ENCODE data around the gene KIRREL3. TPM values are rescaled to one million over a fixed set of nuclear protein-coding genes. Genes with fewer than 3 reads are reported as not detected.

KIRREL3 gene
- total and polyA plus RNA-seq, 2 of the 8 experiments (the other 6 are each of a cell fraction or from before 2014, with no cell fraction given): 0.29 to 0.32 TPM

DNA sequence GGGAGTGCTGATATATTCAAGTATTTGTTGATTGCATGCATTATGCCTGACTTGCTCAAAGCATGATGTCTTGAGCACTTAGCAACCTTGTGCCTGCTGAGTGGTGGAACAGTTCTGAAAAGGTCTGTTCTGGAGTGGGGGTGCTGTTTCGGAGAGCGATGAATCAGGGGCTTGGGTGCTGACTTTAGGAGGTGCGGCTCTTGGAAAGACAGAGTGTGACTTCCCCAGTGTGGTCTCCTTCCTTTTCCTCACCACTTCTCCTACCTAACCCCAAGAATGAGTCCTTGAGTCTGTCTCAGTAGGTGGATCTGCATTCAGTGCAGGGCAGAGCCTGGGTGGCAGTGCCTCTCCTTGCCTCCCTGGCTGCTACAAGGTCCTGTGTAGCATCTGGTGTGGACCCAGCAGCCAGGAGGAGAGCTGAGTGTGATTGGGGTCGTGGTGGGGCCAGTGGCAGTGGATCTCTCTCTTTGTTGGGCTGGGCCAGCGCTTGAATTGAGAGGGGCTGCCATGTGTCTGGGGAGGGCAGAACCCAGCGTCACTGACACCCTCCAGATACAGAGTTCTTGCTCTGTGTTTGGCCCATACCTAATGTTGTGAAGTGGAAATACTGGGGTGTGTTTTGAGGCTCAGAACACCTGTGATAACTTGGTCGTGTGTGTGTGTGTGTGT, 609.1 kb downstream of the KIRREL3 start:
- POLR2A ChIA-PET (ENCODE audit: partially characterized antibody): no interaction called here
- H3K23ac ChIP-seq (ENCODE audit: insufficient read length): no peak overlapping the region
- no peak for DNase-seq (ENCODE audit: low read depth in 1 of 2, low spot score in 2 of 2)

More for the DNA sequence above, 609.1 kb downstream of the KIRREL3 start:
- Histone ChIP-seq H3K18ac (ENCODE audit: extremely low read depth, low read length) (no peak overlapping the region), H2AFZ (ENCODE audit: low read length) (no peak overlapping the region), H4K5ac (ENCODE audit: insufficient read length, low read depth, low read length) (no peak overlapping the region), H3K27me3 (replicated peaks in 1 of 4; ENCODE audit: control insufficient read depth in 3 of 4, extremely low read depth in 1 of 4, insufficient read depth in 3 of 4, low read length in 3 of 4) (no peaks in the 10 kb centered on the region), H3K56ac (replicated peaks; ENCODE audit: insufficient read length, low read depth, low read length) (no peak overlapping the region), H3K79me2 (ENCODE audit: control insufficient read depth in 1 of 2, insufficient read depth in 2 of 2, low read length in 2 of 2) (peaks cover 0 to 3% of the 10 kb centered on the region in 2 experiments; a peak in 1 of 4 replicates), H3K4me1 (replicated peaks in 1 of 4; ENCODE audit: control insufficient read depth in 3 of 4, insufficient read depth in 4 of 4, low read length in 3 of 4) (peaks cover 0 to 7% (median 1%) of the 10 kb centered on the region in 4 experiments; a peak in 5 of 7 replicates), H2BK20ac (ENCODE audit: low read length) (no peak overlapping the region), H2AK5ac (ENCODE audit: low read depth, low read length) (0 out of 2 replicates have a peak overlapping the region, but pooled peaks have one; percentile 16), H3K14ac (ENCODE audit: insufficient read length) (no peak overlapping the region), H3K4ac (replicated peaks; ENCODE audit: insufficient read length, low read depth, low read length) (no peak overlapping the region), H4K8ac (ENCODE audit: extremely low read depth, insufficient read depth, low read length) (peak overlapping the region; percentile 63; the same call in 1 of the 2 replicates), H2BK15ac (ENCODE audit: low read length) (peak overlapping the region; percentile 88; the same call in 1 of the 2 replicates), H3K27ac (ENCODE audit: low read depth, low read length) (no peak overlapping the region), H2BK120ac (replicated peaks; ENCODE audit: low read depth, low read length) (no peak overlapping the region), H3K23me2 (ENCODE audit: low read depth, low read length) (no peaks in the 10 kb centered on the region), H3K9ac (replicated peaks in 1 of 4; ENCODE audit: extremely low read depth in 1 of 4, low read depth in 3 of 4, low read length in 3 of 4) (no peak overlapping the region), H3K4me2 (ENCODE audit: insufficient read depth in 1 of 2, low read depth in 2 of 2, low read length in 2 of 2) (no peak overlapping the region), H3K79me1 (ENCODE audit: low read depth, low read length) (peaks cover 6% of the 10 kb centered on the region), H4K20me1 (replicated peaks in 1 of 2; ENCODE audit: control insufficient read depth in 1 of 2, insufficient read depth in 2 of 2, low read length in 2 of 2) (peaks cover 2 to 4% of the 10 kb centered on the region in 2 experiments), H3K36me3 (ENCODE audit: control insufficient read depth in 2 of 4, insufficient read depth in 4 of 4, low read length in 3 of 4) (no peaks in the 10 kb centered on the region), H2BK12ac (ENCODE audit: low read depth, low read length) (0 out of 2 replicates have a peak overlapping the region, but pooled peaks have one; percentile 50), H3K4me3 (ENCODE audit: extremely low read depth in 1 of 4, insufficient read depth in 2 of 4, low read depth in 3 of 4, low read length in 4 of 4) (no peak overlapping the region), H2BK5ac (ENCODE audit: low read depth, low read length) (peak overlapping the region; percentile 83; the same call in 1 of the 2 replicates), H3K9me3 (ENCODE audit: insufficient read depth in 2 of 2, low read depth in 1 of 2, low read length in 1 of 2) (no peaks in the 10 kb centered on the region), H4K91ac (replicated peaks; ENCODE audit: insufficient read length, low read length) (peak overlapping the region; percentile 34)
- FAIRE-seq: no peak
- 90% methylated on average over 5 of the region's 7 CpGs; no CpG with 5 or more reads in 1 of the 2 experiments for WGBS, 2 experiments (ENCODE audit: extremely low coverage in 1 of 2, insufficient coverage in 1 of 2, insufficient read length in 1 of 2, insufficient replicate concordance in 2 of 2, low coverage in 1 of 2, low lambda C conversion rate in 2 of 2, missing lambda C conversion rate in 1 of 2)
- TF ChIP-seq CHD1 (IDR thresholded peaks at IDR 0.05; ENCODE audit: low read depth, low read length) (no peak), BCL11A (IDR thresholded peaks at IDR 0.05; ENCODE audit: low read depth in 2 of 2, low read length in 2 of 2) (no peak), GABPA (IDR thresholded peaks at IDR 0.05; ENCODE audit: borderline replicate concordance, insufficient read depth, low read length) (no peak), RBBP5 (IDR thresholded peaks at IDR 0.05; ENCODE audit: borderline replicate concordance, low read depth, low read length) (no peak), BRCA1 (IDR thresholded peaks at IDR 0.05; ENCODE audit: low read depth, low read length) (no peak), MAFK (IDR thresholded peaks at IDR 0.05; ENCODE audit: low read depth, low read length) (no peak), SP1 (IDR thresholded peaks at IDR 0.05; ENCODE audit: low read depth, low read length) (no peak), KDM1A (IDR thresholded peaks at IDR 0.05; ENCODE audit: borderline replicate concordance, low read length) (no peak)
- TF ChIP-seq, protein P1, sequence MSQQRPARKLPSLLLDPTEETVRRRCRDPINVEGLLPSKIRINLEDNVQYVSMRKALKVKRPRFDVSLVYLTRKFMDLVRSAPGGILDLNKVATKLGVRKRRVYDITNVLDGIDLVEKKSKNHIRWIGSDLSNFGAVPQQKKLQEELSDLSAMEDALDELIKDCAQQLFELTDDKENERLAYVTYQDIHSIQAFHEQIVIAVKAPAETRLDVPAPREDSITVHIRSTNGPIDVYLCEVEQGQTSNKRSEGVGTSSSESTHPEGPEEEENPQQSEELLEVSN (IDR thresholded peaks at IDR 0.05): no peak
- CTCF ChIA-PET (ENCODE audit: partially characterized antibody): interaction anchor here (0.6 to 2.3 kb wide), 8 partner anchors 19 to 90 kb away, joined by 3 to 22 read pairs (median 3); no protein-coding TSS in a partner anchor

All from H1 (cell line).